HG03097 (cell line): ENCODE data around the gene DCAF16.
"Not testable (repeated sequence)": the region's sequence is repeated elsewhere in the genome, so short reads cannot be mapped to it uniquely, and the experiment has no call there.

Experiments used
- ATAC-seq: cut with Tn5 transposase; IDR thresholded peaks from one replicate; pipeline ENCODE4 v1.9.1; 2021; ENCODE audit not compliant: unreplicated experiment, low FRiP score

DCAF16 gene

GRCh38 chr4:17810260-17811077 is at the start of gene DCAF16, which contains the start of gene NCAPG:
DCAF16 (minus strand) TSS chr4:17810757; CDS start chr4:17804141, 6,616 bp downstream.
NCAPG (plus strand) TSS chr4:17810979; CDS start chr4:17811078, 99 bp downstream.
- peak; percentile 88 for ATAC-seq

DNA sequence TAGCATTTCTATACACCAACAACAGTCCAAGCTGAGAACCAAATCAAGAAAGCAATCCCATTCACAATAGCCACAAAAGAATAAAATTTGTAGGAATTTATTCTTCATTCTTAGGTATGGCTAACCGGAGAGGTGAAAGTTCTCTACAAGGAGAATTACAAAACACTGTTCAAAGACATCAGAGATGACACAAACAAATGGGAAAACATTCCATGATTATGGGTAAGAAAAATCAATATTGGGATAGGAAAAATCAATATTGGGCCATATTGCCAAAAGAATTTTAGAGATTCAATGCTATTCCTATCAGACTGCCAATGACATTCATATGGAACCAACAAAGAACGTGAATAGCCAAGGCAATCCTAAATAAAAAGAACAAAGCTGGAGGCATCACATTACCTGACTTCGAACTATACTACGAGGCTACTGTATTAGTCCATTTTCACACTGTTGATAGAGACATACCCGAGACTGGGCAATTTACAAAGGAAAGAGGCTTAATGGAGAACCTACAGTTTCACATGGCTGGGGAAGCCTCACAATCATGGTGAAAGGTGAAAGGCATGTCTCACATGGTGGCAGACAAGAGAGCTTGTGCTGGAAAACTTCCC is 49.3 kb upstream of the DCAF16 start:
- ATAC-seq, result no peak

DNA sequence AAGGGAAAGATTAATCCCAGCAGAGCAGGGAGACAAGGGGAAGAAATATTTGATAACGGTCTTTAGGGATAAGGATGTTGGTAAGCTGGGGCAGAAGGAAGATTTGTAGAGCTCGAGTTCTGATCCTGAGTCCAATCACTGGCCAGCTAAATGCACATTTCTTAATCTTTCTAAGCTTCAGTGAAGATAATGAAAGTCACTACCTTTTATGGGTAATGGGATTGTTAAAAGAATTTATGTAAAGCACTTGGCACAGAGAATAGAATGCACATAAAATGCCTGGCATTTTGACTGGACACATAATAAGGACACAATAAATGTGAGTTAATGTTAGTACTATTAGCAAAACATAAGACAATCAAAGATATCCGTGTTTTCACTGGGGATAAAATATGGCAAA is 43.5 kb upstream of the DCAF16 start:
- ATAC-seq, result no peak

DNA sequence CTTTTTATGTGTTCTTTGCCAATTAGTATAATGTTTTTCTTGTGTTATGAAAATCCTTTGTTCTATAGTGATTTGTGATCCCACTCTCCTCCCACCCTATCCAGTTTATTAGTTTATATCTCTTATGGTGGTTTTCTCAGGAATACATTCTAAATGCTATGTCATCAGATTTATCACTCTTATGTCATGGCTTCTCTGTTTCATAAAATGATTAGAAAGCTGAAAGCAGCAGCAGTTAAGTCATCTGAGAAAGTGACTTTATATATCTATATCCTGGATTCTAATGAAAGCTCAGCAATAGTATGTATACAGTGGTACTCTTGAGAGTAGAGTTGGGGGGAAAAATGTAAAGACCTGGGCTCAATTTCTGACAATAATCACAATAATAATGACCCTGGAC is 41.4 kb upstream of the DCAF16 start:
- no peak for ATAC-seq

DNA sequence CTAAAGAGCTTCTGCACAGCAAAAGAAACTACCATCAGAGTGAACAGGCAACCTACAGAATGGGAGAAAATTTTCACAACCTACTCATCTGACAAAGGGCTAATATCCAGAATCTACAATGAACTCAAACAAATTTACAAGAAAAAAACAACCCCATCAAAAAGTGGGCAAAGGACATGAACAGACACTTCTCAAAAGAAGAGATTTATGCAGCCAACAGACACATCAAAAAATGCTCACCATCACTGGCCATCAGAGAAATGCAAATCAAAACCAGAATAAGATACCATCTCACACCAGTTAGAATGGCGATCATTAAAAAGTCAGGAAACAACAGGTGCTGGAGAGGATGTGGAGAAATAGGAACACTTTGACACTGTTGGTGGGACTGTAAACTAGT is 39.7 kb upstream of the DCAF16 start:
- not testable (repeated sequence) for ATAC-seq

DNA sequence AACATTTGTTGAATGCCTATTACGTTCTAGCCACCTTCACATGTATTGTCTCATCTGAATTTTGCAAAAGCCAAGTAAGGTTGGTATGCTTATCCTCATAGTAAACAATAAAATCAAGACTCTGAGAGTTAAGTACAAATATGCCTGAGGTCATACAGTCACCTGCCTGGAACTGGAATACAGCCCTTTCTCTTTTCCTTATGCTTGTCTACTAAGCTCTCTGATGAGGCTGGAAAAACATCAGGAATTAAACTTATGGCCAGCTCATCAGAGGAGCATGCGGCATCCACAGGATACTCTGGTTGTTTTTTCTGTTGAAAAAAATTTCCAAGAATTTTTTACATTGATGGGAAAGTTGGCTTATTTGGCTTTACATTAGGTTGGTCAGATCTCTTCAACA is 35.7 kb upstream of the DCAF16 start:
- no peak for ATAC-seq

DNA sequence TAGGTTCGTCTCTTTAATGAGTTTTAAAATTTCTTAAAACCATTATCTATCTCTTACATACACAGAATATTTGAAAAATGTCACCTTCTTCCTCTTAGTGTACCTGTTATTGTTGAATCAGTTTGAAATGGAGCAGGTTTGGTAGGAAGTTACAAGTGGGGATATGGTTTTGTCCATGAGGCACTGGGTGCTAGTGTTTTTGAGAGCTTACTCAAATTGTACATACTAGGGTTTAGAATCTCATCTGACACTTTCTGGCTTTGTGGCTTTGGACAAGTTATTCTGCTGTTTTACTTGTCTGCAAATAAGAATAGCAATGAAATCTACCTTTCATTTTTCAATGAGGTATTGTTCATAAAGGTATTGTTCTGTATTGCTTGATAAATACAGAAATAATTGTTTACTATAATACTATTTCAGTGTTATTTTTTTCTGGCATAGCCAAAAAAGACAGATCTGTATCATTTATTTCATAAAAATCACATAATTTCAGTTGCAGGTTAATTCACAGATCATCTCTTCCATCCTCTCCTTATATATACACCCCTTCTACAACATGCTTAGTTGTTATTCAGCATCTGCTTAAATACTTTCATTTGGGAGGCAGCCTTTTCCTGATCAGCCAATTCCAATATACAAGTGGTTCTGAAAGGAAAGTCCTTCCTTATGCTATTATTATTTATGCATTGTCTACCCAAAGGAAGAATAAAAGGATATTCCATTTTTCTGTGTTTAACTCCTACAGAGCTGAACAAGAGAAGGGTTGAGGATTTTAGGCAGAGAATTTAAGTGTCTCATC is 13.5 kb upstream of the DCAF16 start:
- ATAC-seq, result no peak

- peak; percentile 52 for ATAC-seq
These were observed 6.5 kb upstream of the DCAF16 start for GRCh38 chr4:17817027-17817426.

DNA sequence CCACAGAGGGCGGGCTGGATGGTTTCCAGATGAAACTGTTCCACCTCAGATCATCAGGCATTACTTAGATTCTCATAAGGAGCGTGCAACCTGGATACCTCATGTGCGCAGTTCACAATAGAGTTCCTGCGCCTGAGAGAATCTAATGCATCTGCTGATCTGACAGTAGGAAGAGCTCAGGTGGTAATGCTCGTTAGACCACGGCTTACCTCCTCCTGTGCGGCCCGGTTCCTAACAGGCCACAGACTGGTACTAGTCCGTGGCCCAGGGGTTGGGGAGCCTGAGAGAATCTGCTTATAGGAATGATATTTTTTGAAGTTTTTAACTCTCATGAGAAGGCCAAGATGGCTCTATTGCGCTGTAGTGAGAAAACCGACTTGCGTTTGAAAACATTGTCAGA is 5.6 kb upstream of the DCAF16 start:
- no peak for ATAC-seq

GRCh38 chr4:17814140-17814539 is 3.6 kb upstream of the DCAF16 start:
- no peak for ATAC-seq

DNA sequence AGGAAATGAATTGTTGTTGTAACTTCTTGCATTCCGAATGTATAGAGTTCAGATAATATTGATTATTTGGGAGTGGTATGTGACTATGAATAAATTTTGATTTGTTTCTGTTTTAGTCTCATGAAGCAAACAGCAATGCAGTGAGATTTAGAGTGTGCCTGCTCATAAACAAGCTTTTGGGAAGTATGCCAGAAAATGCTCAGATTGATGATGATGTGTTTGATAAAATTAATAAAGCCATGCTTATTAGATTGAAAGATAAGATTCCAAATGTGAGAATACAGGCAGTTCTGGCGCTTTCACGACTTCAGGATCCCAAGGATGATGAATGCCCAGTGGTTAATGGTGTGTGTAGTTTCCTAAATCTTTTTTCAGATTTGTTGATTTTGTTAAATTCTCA is 2.2 kb upstream of the DCAF16 start:
- ATAC-seq, result no peak

DNA sequence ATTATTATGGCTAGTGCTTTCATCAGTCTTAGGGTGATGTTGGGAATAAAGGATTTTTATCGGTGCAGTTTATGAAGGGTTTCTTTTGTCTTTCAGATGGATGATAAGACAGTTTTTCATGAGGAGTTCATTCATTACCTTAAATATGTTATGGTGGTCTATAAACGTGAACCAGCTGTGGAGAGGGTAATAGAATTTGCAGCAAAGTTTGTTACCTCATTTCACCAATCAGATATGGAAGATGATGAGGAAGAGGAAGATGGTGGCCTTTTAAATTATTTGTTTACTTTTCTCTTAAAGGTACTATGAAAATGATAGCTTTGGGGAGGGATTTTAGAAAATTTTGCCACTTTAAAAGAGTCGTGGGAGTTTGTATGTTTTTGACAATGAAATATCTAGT is 1.6 kb upstream of the DCAF16 start:
- ATAC-seq, result no peak

GRCh38 chr4:17811078-17811603 is 584 bp upstream of the DCAF16 start:
- ATAC-seq, result peak; percentile 20

GRCh38 chr4:17809667-17810066 is 890 bp downstream of the DCAF16 start:
- no peak for ATAC-seq

DNA sequence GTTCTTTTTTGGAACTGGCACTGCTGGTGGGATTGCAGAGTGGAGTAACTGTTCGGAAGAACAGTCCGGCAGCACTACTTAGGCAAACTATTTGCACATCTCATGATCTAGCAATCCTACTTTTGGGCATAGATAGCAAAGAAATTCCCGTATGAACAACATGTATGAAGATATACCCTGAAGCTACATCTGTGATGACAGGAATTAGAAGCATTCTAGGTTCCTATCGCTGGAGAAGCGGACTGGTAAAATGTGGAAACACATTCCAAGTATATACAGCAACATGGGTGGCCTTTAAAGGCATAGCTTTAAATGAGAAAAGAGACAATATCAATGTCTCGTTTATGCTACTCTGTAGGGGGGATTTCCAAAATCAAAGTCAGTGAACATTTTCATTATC is 3.1 kb downstream of the DCAF16 start:
- no peak for ATAC-seq

GRCh38 chr4:17805580-17806155 is 4.9 kb downstream of the DCAF16 start:
- no peak for ATAC-seq

DNA sequence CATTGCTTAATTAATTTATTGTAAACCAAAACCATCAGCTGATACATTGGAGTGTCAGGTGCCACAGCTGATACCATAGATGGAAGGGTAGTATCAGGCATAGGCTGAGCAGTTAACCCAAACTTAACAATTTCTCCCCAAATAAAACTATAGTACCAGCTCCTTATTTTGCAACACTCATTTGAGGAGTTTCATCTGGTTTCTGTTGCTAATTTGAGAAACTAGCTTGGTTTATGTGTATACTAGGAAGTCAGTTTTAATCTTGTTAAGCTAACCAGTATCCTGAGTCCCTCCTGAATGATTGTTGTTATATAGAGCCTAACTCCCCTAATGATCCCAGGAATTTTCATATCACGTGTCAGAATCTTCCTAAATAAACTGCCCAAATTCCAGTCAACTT is 12.7 kb downstream of the DCAF16 start:
- no peak for ATAC-seq

DNA sequence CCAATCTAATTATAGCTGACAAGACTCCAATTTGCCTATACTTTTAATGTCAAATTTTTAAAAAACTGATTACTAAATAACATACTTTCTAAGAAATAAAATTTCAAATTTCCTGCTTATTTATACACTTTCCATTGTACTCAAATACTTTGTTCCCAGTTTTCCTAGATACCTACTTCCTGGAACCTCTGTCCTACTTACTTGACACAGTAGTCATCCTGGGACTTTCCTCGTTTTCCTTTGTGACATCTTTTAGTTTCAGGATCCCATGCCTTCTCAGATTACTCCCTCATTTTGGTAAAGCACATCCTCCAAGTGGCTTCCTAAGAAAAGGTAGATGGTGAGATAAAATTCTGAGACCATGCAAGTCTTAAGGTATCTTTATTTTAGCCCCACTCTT is 15.8 kb downstream of the DCAF16 start:
- ATAC-seq, result no peak

- no peak for ATAC-seq
These were observed 21.6 kb downstream of the DCAF16 start for GRCh38 chr4:17788956-17789355.

- ATAC-seq, result no peak
These were observed 23.2 kb downstream of the DCAF16 start for GRCh38 chr4:17787315-17787714.

GRCh38 chr4:17786567-17786966 is 24.0 kb downstream of the DCAF16 start:
- ATAC-seq, result no peak
